Cardiac muscle cell (in vitro differentiated cells and primary cell): ENCODE data around the gene DOK3. TPM values are rescaled to one million over a fixed set of nuclear protein-coding genes. Genes with fewer than 3 reads are reported as not detected.

Experiments
- DNase-seq, 2 donors: peaks; one replicate each; pipeline versions ENCODE4 v3.0.0 to v3.0.0-alpha.2; 2010 to 2017; ENCODE audit warnings: low read depth in 1 of 2, low spot score in 1 of 2
- H3K27ac ChIP-seq: fragments of 200-600 bp; sonication (generic); 2 replicates; pipeline ENCODE4 v1.5.1; 2016
- H3K27me3 ChIP-seq: fragments of 200-600 bp; sonication (generic); 2 replicates; pipeline ENCODE4 v1.6.0; 2016; ENCODE audit warnings: control low read depth
- H3K36me3 ChIP-seq: fragments of 200-600 bp; sonication (generic); 2 replicates; pipeline ENCODE4 v1.5.1; 2016; ENCODE audit warnings: control low read depth
- H3K4me1 ChIP-seq: fragments of 200-600 bp; sonication (generic); 2 replicates; pipeline ENCODE4 v1.8.1; 2017; ENCODE audit warnings: low read depth, mild to moderate bottlenecking, mixed run types
- H3K4me3 ChIP-seq: fragments of 200-600 bp; sonication (generic); 2 replicates; pipeline ENCODE4 v1.5.1; 2016; ENCODE audit warnings: mild to moderate bottlenecking
- H3K9me3 ChIP-seq: fragments of 200-600 bp; sonication (generic); 2 replicates; pipeline ENCODE4 v1.5.1; 2017; ENCODE audit warnings: low read depth, mild to moderate bottlenecking, control low read depth
- CTCF ChIP-seq: IDR thresholded peaks from 2 replicates; pipeline ENCODE4 v1.5.1; 2012; ENCODE audit warnings: low read depth, mild to moderate bottlenecking, low read length
- polyA plus RNA-seq: library from polyadenylated mRNA; unstranded; fragments of >200 nt; fragmentation: Nextera tagmentation; extraction: Ambion mirVana; gene quantifications from 2 replicates; pipeline ENCODE4 v1.2.1, GENCODE V29; 2016
- total RNA-seq: library from RNA; depleted of rRNA; stranded (reverse); fragments of >200 nt; gene quantifications from 2 replicates; pipeline ENCODE4 v1.2.3, GENCODE V29; 2016

The DOK3 gene
- total and polyA plus RNA-seq, 2 experiments from 2014 or later: 2.4 to 3.7 TPM

DNA sequence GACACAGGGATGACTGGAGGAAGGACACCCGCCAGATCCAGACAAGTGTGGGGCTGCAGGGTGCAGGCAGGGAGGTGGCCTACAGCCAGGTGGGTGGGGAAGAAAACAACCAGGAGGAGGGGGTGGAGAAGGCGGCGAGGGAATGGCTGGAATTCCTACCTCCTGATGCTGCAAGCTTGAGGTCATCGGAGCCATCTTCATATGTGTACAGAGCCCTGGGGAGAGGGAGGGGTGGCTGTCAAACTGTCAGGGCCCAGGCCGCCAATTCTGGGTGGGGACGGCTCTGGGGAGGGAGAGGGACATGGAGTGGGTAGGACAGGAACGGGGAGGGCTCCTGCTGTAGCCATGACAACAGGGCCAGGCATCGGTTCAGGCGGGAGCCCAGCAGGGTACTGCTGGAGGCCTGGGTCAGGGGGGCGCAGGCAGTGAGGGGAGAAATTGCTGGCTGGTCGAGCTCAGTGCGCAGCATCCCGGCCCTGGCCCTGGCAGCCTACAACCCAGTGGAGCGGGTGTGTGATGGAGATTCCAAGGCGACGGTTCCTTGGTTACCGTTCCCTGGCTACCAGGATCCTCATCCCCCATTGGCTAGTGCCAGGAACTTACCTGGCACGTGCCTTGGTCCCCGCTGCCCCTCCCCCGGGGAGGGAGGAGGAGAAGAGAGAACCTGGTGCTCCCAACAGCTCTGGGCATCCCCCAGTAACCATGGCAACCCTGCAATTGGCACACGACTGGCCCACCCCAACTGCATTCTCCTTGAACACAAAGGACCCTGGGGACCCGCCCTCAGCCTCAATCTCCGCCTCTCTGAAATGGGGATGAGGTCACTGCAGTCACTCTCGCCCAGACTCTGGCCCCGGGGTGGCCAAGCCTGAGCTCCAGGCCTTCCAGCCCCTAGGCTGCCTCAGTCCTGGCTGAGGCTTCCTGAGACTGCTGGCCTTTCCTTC lies 40.7 kb downstream of the DOK3 start:
- Histone ChIP-seq H3K4me3 (no peak overlapping the region), H3K27ac (no peak overlapping the region), H3K36me3 (peaks cover 33% of the 10 kb centered on the region), H3K9me3 (no peaks in the 10 kb centered on the region), H3K4me1 (peaks cover 9% of the 10 kb centered on the region), H3K27me3 (no peaks in the 10 kb centered on the region)
- no peak for TF ChIP-seq CTCF
- no peak for DNase-seq

DNA sequence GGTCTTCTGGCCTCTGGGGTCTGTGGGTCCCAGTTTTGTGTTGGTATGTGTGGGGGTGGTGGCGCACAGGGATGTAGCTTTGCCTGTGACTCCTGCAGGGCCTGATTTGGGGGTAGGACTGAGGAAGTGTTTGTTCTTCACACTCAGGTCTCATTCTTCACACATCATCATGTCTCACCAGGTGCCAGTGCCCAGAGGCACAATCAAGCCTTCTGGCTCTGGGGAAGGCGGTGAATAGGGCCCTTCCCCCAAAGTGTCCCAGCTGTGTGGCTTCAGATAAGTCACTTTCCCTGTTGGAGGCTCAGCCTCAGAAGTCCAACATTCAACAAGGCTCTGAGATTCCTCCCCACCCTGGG lies 41.3 kb downstream of the DOK3 start:
- Histone ChIP-seq H3K36me3 (peaks cover 33% of the 10 kb centered on the region), H3K4me1 (peaks cover 9% of the 10 kb centered on the region)
- no peak for DNase-seq

GRCh38 chr5:177467436-177467835 lies 42.2 kb downstream of the DOK3 start:
- peaks cover 9% of the 10 kb centered on the region for H3K4me1 ChIP-seq
- no peaks in the 10 kb centered on the region for H3K27me3 ChIP-seq
- H3K27ac ChIP-seq: no peak overlapping the region
- H3K36me3 ChIP-seq: peaks cover 33% of the 10 kb centered on the region
- TF ChIP-seq CTCF: no peak
- DNase-seq: no peak
- no peaks in the 10 kb centered on the region for H3K9me3 ChIP-seq
- no peak overlapping the region for H3K4me3 ChIP-seq

More for the DNA sequence above, 41.3 kb downstream of the DOK3 start:
- Histone ChIP-seq H3K4me3 (no peak overlapping the region), H3K27ac (no peak overlapping the region), H3K27me3 (no peaks in the 10 kb centered on the region), H3K9me3 (no peaks in the 10 kb centered on the region)
- TF ChIP-seq CTCF: no peak

DNA sequence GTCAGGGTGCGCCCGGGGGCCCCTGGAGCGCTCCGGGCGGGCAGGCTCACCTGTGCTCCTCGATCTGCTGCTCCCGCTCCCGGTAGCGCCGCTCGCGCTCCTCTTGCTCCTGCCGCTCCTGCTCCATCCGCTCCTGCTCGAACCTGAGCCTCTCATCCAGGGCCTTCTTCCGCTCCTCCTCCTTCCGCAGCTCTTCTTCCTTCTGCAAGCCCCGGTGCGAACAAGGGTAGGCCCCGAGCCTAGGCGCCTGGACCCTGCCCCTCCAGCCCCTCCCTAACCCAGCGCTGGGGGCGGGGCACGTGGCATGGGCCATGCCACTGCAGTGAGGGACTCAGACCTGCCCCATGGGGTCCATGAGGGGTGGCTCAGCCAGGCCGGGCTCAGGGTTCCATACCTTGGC lies 42.8 kb downstream of the DOK3 start:
- TF ChIP-seq CTCF: no peak
- Histone ChIP-seq H3K36me3 (peaks cover 33% of the 10 kb centered on the region), H3K27ac (no peak overlapping the region), H3K27me3 (no peaks in the 10 kb centered on the region), H3K4me1 (peaks cover 4% of the 10 kb centered on the region), H3K4me3 (no peak overlapping the region), H3K9me3 (no peaks in the 10 kb centered on the region)
- no peak for DNase-seq

DNA sequence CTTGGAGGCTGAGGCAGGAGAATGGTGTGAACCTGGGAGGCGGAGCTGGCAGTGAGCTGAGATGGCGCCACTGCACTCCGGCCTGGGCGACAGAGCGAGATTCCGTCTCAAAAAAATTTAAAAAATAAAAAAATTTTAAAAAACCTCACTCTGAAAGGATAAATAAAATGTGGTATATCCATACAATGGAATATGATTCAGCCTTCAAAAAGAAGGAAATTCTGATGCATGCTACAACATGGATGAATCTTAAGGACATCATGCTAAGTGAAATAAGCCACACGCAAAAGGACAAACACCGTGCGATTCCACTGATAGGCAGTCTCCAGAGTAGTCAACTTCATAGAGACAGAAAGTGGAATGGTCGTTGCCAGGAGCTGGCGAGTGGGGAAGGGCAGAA lies 44.6 kb downstream of the DOK3 start:
- no peak overlapping the region for H3K4me3 ChIP-seq
- TF ChIP-seq CTCF: no peak
- H3K36me3 ChIP-seq: peaks cover 38% of the 10 kb centered on the region

More for the DNA sequence above, 44.6 kb downstream of the DOK3 start:
- no peak for DNase-seq
- no peaks in the 10 kb centered on the region for H3K27me3 ChIP-seq
- H3K9me3 ChIP-seq: no peaks in the 10 kb centered on the region
- H3K27ac ChIP-seq: no peak overlapping the region
- no peaks in the 10 kb centered on the region for H3K4me1 ChIP-seq
